AG09309 (cell line): ENCODE results near the gene PCDH1.
A peak's percentile ranks its signal among the peaks of the same experiment; 100 is the strongest.

Experiments
- DNase-seq: peaks from one replicate; pipeline ENCODE4 v3.0.0-alpha.2; 2010; ENCODE audit warnings: low read depth
- H3K4me3 ChIP-seq: 2 replicates; pipeline ENCODE4 v1.5.1; 2011; ENCODE audit warnings: mild to moderate bottlenecking, low read depth, low read length, moderate library complexity; ENCODE audit not compliant: control insufficient read depth
- TF ChIP-seq, protein P1 (sequence below): IDR thresholded peaks from 2 replicates; pipeline ENCODE4 v1.5.1; 2011; ENCODE audit warnings: mild to moderate bottlenecking, low read depth, low read length, inconsistent platforms; ENCODE audit not compliant: insufficient read depth, control insufficient read depth; ENCODE audit errors: missing control alignments

PCDH1 gene

DNA sequence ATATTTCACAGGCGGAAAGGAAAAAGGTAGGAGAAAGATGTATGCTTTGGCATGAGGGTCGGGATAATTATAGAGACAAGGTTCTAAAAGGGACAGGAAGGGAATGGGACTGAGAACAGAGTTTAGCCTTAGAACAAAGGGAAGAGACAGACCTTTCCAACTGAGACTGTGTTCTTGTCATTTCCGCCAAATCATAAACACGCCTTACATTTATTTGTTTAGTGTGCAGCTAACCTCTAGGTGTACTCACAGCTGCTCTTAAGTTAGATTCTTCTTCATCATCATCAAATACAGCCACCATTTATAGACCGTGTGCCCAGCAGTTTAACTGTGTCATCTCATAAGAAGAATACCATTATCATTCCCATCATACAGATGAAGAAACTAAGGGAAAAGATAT lies 39.5 kb upstream of the PCDH1 start:
- DNase-seq, result no peak
- no peak overlapping the region for H3K4me3 ChIP-seq
- TF ChIP-seq, protein P1, sequence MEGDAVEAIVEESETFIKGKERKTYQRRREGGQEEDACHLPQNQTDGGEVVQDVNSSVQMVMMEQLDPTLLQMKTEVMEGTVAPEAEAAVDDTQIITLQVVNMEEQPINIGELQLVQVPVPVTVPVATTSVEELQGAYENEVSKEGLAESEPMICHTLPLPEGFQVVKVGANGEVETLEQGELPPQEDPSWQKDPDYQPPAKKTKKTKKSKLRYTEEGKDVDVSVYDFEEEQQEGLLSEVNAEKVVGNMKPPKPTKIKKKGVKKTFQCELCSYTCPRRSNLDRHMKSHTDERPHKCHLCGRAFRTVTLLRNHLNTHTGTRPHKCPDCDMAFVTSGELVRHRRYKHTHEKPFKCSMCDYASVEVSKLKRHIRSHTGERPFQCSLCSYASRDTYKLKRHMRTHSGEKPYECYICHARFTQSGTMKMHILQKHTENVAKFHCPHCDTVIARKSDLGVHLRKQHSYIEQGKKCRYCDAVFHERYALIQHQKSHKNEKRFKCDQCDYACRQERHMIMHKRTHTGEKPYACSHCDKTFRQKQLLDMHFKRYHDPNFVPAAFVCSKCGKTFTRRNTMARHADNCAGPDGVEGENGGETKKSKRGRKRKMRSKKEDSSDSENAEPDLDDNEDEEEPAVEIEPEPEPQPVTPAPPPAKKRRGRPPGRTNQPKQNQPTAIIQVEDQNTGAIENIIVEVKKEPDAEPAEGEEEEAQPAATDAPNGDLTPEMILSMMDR, result no peak

DNA sequence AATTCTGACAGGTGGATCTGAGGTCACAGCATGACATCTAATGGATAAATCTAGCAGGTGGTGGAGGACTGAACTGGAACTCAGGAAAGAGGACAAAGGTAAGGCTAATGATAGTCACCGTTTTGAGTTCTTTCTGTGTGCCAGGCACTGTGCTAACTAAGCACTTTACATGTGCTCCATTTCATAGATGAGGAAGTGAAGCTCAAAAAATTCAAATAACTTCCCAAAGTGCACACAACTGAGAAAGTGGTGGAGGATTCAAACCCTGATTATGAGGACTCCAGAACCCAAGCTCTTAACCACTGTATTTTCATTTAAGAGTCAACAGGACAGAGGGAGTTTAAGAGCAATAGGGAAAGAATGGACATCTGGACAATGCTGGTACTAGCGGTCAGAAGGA lies 38.3 kb upstream of the PCDH1 start:
- no peak overlapping the region for H3K4me3 ChIP-seq
- TF ChIP-seq, protein P1, result no peak
- DNase-seq, result no peak

- TF ChIP-seq, protein P1, result no peak
- H3K4me3 ChIP-seq, result no peak overlapping the region
- no peak for DNase-seq
Measured at GRCh38 chr5:141915881-141916336, 37.7 kb upstream of the PCDH1 start.

DNA sequence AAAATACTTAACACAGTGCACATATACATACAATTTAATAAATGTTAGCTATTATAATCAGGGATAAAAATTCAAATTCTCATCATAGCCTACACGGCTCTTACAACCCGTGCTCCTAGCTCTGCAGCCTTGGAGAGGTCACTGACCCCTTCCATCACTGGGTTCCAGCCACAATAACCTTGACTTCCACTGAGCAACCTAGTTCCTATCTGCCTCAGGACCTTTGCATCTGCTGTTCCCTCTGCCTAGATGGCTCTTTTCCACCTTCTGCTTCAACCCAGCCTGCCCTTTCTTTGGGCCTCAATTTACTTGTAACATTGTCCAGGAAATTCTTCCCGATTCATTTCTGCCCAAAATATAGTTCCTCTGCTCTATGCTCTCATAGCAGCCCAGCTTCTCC lies 36.6 kb upstream of the PCDH1 start:
- DNase-seq, result no peak
- no peak overlapping the region for H3K4me3 ChIP-seq
- TF ChIP-seq, protein P1, result no peak

- no peak for DNase-seq
- TF ChIP-seq, protein P1, result peak; percentile 34
- H3K4me3 ChIP-seq, result peak overlapping the region; percentile 31
Measured at GRCh38 chr5:141914199-141914743, 36.1 kb upstream of the PCDH1 start.

DNA sequence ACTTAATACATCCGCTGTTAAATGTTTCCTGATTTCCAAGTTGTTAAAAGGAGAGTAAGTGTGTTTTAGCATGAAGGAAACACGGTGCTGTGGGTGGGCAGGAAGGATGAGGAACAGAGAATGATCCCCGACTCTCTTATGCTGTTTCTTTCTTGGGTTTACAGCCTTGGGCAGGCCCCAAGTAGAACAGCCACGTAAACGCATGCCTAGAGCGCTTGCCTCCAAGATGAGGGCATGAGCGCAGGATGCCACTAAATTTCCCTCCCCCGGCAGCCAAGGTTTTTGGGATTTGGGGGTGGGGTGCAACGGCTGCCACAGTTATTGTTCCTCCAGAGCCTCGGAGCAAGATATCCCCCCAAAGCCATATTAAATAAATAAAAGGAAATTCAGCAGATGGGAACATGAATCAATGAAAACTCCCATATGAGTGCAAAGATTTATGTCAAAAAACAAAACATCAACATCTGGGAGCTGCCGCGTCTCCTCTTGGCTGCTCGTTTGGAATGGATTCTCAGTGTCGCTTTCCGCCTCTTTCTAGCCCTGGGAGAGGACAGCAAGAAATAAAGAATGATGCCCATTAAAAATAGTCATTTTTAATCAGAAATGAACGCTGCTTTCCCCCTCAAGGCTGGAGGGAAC lies 35.5 kb upstream of the PCDH1 start:
- no peak for DNase-seq
- H3K4me3 ChIP-seq, result peak overlapping the region; percentile 31
- TF ChIP-seq, protein P1, result no peak
